Stomach (tissue), 9 donors: ENCODE measurements around the gene RBM23. TPM values are rescaled to one million over a fixed set of nuclear protein-coding genes. Genes with fewer than 3 reads are reported as not detected.
"Not testable (repeated sequence)": the region's sequence is repeated elsewhere in the genome, so short reads cannot be mapped to it uniquely, and the experiment has no call there.

Experiments used
- DNase-seq, 2 donors: peaks; one replicate each; pipeline versions ENCODE4 v3.0.0 to v3.0.0-alpha.2; 2013 to 2019
- H3K27ac ChIP-seq, 5 donors: fragments of 200-600 bp in 4 of 5; sonication (generic) in 4 of 5; one replicate each; pipeline ENCODE4 v1.5.1; 2013 to 2019; ENCODE audit warnings: mild to moderate bottlenecking in 1 of 5, moderate library complexity in 1 of 5
- H3K27me3 ChIP-seq, 3 donors: fragments of 200-600 bp; sonication (generic); one replicate each; pipeline ENCODE4 v1.5.1; 2017 to 2019; ENCODE audit warnings: mixed run types in 1 of 3
- H3K36me3 ChIP-seq, 4 donors: fragments of 200-600 bp; sonication (generic); 1 replicate in 3 of 4; 2 replicates in 1 of 4; pipeline ENCODE4 v1.5.1; 2016 to 2019
- H3K4me1 ChIP-seq, 4 donors: fragments of 200-600 bp; sonication (generic); one replicate each; pipeline ENCODE4 v1.5.1; 2016 to 2019
- H3K4me3 ChIP-seq, 4 donors: fragments of 200-600 bp; sonication (generic) in 3 of 4; one replicate each; pipeline ENCODE4 v1.5.1; 2016 to 2019; ENCODE audit warnings: mild to moderate bottlenecking in 1 of 4
- H3K9me3 ChIP-seq, 4 donors: fragments of 200-600 bp; sonication (generic); one replicate each; pipeline ENCODE4 v1.5.1; 2016 to 2019
- CTCF ChIP-seq, 7 experiments: fragments of 450-650 bp in 4 of 7; fragments of 200-600 bp in 3 of 7; sonication (generic) in 3 of 7; IDR thresholded peaks; one replicate each; pipeline ENCODE4 v1.5.1; 2016 to 2019; ENCODE audit warnings: antibody characterized with exemption in 7 of 7, control low read depth in 2 of 7, mild to moderate bottlenecking in 1 of 7
- EP300 ChIP-seq: sonication (generic); formaldehyde crosslinking; IDR thresholded peaks from one replicate; pipeline ENCODE4 v1.6.1; 2017; ENCODE audit warnings: antibody characterized with exemption
- POLR2A ChIP-seq, 4 donors: fragments of 450-650 bp; IDR thresholded peaks; one replicate each; pipeline ENCODE4 v1.6.1; 2016; ENCODE audit warnings: antibody characterized with exemption in 4 of 4, control low read depth in 2 of 4, mild to moderate bottlenecking in 1 of 4, moderate library complexity in 1 of 4
- POLR2AphosphoS5 ChIP-seq, 3 donors: sonication (generic); formaldehyde crosslinking; IDR thresholded peaks; one replicate each; pipeline ENCODE4 v1.6.1; 2016; ENCODE audit warnings: antibody characterized with exemption in 3 of 3
- WGBS, 5 donors: extraction: QIAGEN DNeasy Blood & Tissue Kit in 3 of 5; methylation state at CpG; one replicate each; pipeline versions ENCODE4 v1.1.5 to v1.1.7; 2013 to 2018; 5-methylcytosine and 5-hydroxymethylcytosine counted together
- intact Hi-C: fragments of 100-400 bp; cut with DNase I; formaldehyde crosslinking; loops from one replicate; pipeline ENCODE4 v1.15.1; 2023; ENCODE audit warnings: low total_unique reads
- polyA plus RNA-seq, 3 donors: library from polyadenylated mRNA; stranded (reverse); fragments of 200-250 nt; gene quantifications; one replicate each; pipeline ENCODE4 v1.2.3, GENCODE V29; 2013
- total RNA-seq, 5 donors: library from RNA; depleted of rRNA; stranded (reverse); fragments of >200 nt; gene quantifications; one replicate each; pipeline versions ENCODE4 v1.1.0 to v1.2.3, GENCODE V29; 2014 to 2016
- donor health status: healthy with polysubstance abuse.
- donor health status: Bipolar disorder and iron deficiency.
- donor health status: healthy.

The RBM23 gene
- total and polyA plus RNA-seq, 8 donors, result 12.1 to 126 (median 50.1) TPM

GRCh38 chr14:22852940-22853767 is 65.8 kb downstream of the RBM23 start:
- Histone ChIP-seq H3K9me3 (no peaks in the 10 kb centered on the region), H3K27ac (peak overlapping the region; percentile 72 to 89 (median 84)), H3K36me3 (no peaks in the 10 kb centered on the region), H3K4me1 (peaks cover 41 to 55% (median 48%) of the 10 kb centered on the region in 4 donors), H3K27me3 (no peaks in the 10 kb centered on the region), H3K4me3 (peak overlapping the region; percentile 30 to 49 (median 40))
- intact Hi-C loops, result no loop called here
- no peak for TF ChIP-seq EP300
- TF ChIP-seq POLR2AphosphoS5 (IDR thresholded peaks at IDR 0.05), result peak in 2 of 3 donors; percentile 42 to 55
- TF ChIP-seq CTCF (IDR thresholded peaks at IDR 0.05), result peak in 6 of 7 experiments; percentile 67 to 99 (median 91)
- peak; percentile 94 to 96 for DNase-seq
- 0 to 3% (median 2%) methylated on average over 18 to 20 of the region's 20 CpGs for WGBS, 5 donors

- intact Hi-C loops, result no loop called here
- DNase-seq, result no peak
- no peak for TF ChIP-seq POLR2A (IDR thresholded peaks at IDR 0.05)
- TF ChIP-seq POLR2AphosphoS5 (IDR thresholded peaks at IDR 0.05), result no peak
- no peak for TF ChIP-seq EP300
- no peak for TF ChIP-seq CTCF (IDR thresholded peaks at IDR 0.05)
- Histone ChIP-seq H3K27me3 (no peaks in the 10 kb centered on the region), H3K36me3 (no peaks in the 10 kb centered on the region), H3K4me3 (no peak overlapping the region), H3K4me1 (peaks cover 47 to 61% (median 54%) of the 10 kb centered on the region in 4 donors), H3K27ac (peak overlapping the region; percentile 72 to 89 (median 84)), H3K9me3 (no peaks in the 10 kb centered on the region)
- WGBS, 5 donors, result 37 to 60% (median 44%) methylated on average over 2 of the region's 2 CpGs
These were observed 66.4 kb downstream of the RBM23 start for GRCh38 chr14:22852599-22852939.

- 69 to 77% (median 77%) methylated on average over 9 to 12 of the region's 12 CpGs for WGBS, 5 donors
- H3K27me3 ChIP-seq, H3K4me3 ChIP-seq, intact Hi-C loops, H3K36me3 ChIP-seq, H3K9me3 ChIP-seq, DNase-seq: not testable (repeated sequence)
- H3K4me1 ChIP-seq, result peaks cover 51 to 65% (median 57%) of the 10 kb centered on the region in 4 donors
- peak overlapping the region in 4 of 5 donors; percentile 72 to 90 (median 88) for H3K27ac ChIP-seq
These were observed 66.8 kb downstream of the RBM23 start for GRCh38 chr14:22852178-22852577.

DNA sequence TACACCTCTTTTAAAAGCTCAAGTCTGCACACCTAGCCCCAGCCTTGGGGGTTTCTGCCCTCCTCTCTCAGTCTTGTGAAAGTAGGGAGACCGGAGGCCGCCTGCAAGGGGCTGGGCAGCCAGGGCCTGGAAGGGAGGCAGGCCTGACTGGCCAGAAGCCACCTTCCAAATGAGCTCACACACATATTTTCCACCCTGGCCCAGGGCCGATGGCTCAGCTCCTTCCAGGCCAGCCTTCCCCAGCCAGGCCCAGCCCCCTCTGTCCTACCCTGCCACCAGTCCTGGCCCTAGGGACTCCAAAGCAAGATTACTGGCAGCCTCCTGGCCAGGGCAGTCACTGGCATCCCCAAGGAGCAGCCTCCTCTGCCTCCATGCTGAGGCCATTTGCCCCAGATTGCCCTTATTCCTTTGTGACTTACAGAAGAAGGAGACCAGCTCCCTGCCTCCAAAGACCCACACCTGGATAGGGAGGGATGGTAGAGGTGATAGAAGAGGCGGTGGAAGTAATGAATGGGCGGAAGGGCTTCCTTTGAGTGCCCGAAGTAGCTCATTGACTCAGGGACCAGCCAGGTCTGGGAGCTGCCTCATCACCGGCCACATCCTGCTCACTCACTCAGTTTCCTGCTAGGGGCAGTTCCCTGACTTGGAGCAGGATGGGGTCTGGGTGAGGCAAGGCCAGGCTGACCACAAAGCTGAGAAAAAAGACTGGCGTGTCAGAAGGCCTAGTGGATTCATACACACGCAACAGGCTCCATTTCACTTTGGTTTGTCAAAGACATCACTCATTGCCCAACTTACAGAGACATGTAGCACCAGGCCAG is 67.8 kb downstream of the RBM23 start:
- Histone ChIP-seq H3K9me3 (no peaks in the 10 kb centered on the region), H3K27me3 (no peaks in the 10 kb centered on the region), H3K4me1 (peaks cover 61 to 75% (median 68%) of the 10 kb centered on the region in 4 donors), H3K27ac (peak overlapping the region; percentile 61 to 90 (median 88)), H3K36me3 (peaks cover 9 to 11% (median 10%) of the 10 kb centered on the region in 4 donors), H3K4me3 (no peak overlapping the region)
- 33 to 56% (median 51%) methylated on average over 9 of the region's 9 CpGs for WGBS, 5 donors
- no peak for TF ChIP-seq POLR2A (IDR thresholded peaks at IDR 0.05)
- peak; percentile 48 to 71 (median 59) for TF ChIP-seq POLR2AphosphoS5 (IDR thresholded peaks at IDR 0.05)
- TF ChIP-seq CTCF (IDR thresholded peaks at IDR 0.05), result no peak
- no peak for TF ChIP-seq EP300
- peak; percentile 91 to 92 for DNase-seq
- intact Hi-C loops, result no loop called here
